HEK293T (cell line): ENCODE results near the gene MYO16.

Source experiments
- CTCF ChIA-PET: fragments of 350-600 bp; formaldehyde crosslinking; extraction: SDS; loops from one replicate; lab custom pipeline; 2021; ENCODE audit warnings: antibody characterized with exemption, inconsistent platforms; lab: Yijun Ruan, JAX
- POLR2A ChIA-PET: fragments of 350-600 bp; formaldehyde crosslinking; extraction: SDS; loops from one replicate; lab custom pipeline; 2020; ENCODE audit warnings: antibody characterized with exemption, inconsistent platforms; lab: Yijun Ruan, JAX
- DNase-seq: peaks from one replicate; pipeline ENCODE4 v3.0.0; 2012; ENCODE audit warnings: mixed read lengths; ENCODE audit errors: extremely low spot score
- ARNT ChIP-seq: fragments of 450-650 bp; IDR thresholded peaks from 2 replicates; pipeline ENCODE4 v1.6.1; 2017; ENCODE audit warnings: mild to moderate bottlenecking
- BHLHE40 ChIP-seq: fragments of 450-650 bp; IDR thresholded peaks from 2 replicates; pipeline ENCODE4 v1.6.1; 2016; ENCODE audit warnings: mild to moderate bottlenecking, moderate library complexity, borderline replicate concordance
- CTBP1 ChIP-seq: fragments of 450-650 bp; IDR thresholded peaks from 2 replicates; pipeline ENCODE4 v1.6.1; 2016; ENCODE audit warnings: borderline replicate concordance
- ELF4 ChIP-seq: fragments of 450-650 bp; IDR thresholded peaks from 2 replicates; pipeline ENCODE4 v1.6.1; 2017; ENCODE audit warnings: antibody characterized with exemption
- FOXA1 ChIP-seq: fragments of 450-650 bp; IDR thresholded peaks from 2 replicates; pipeline ENCODE4 v1.6.1; 2016; ENCODE audit warnings: mild to moderate bottlenecking
- FOXK2 ChIP-seq: fragments of 450-650 bp; IDR thresholded peaks from 2 replicates; pipeline ENCODE4 v1.6.1; 2016; ENCODE audit warnings: mild to moderate bottlenecking
- FOXM1 ChIP-seq: fragments of 450-650 bp; IDR thresholded peaks from 2 replicates; pipeline ENCODE4 v1.6.1; 2017; ENCODE audit warnings: mild to moderate bottlenecking, borderline replicate concordance
- HDGF ChIP-seq: fragments of 450-650 bp; IDR thresholded peaks from 2 replicates; pipeline ENCODE4 v1.6.1; 2017; ENCODE audit warnings: antibody characterized with exemption, borderline replicate concordance
- L3MBTL2 ChIP-seq: fragments of 450-650 bp; conservative IDR thresholded peaks from 2 replicates; pipeline ENCODE4 v1.6.1; 2016; ENCODE audit warnings: mild to moderate bottlenecking
- LEF1 ChIP-seq: fragments of 450-650 bp; IDR thresholded peaks from 2 replicates; pipeline ENCODE4 v1.6.1; 2017; ENCODE audit warnings: mild to moderate bottlenecking, borderline replicate concordance
- NFRKB ChIP-seq: fragments of 450-650 bp; IDR thresholded peaks from 2 replicates; pipeline ENCODE4 v1.6.1; 2016; ENCODE audit warnings: mild to moderate bottlenecking, moderate library complexity
- SP1 ChIP-seq: fragments of 450-650 bp; IDR thresholded peaks from 2 replicates; pipeline ENCODE4 v1.6.1; 2017
- SUZ12 ChIP-seq: fragments of 450-650 bp; IDR thresholded peaks from 2 replicates; pipeline ENCODE4 v1.6.1; 2016; ENCODE audit warnings: mild to moderate bottlenecking
- TARDBP ChIP-seq: fragments of 450-650 bp; IDR thresholded peaks from 2 replicates; pipeline ENCODE4 v1.6.1; 2016
- ZNF384 ChIP-seq: fragments of 450-650 bp; IDR thresholded peaks from 2 replicates; pipeline ENCODE4 v1.6.1; 2016
- TF ChIP-seq, protein P1 (sequence below): fragments of 450-650 bp; IDR thresholded peaks from 2 replicates; pipeline ENCODE4 v1.6.1; 2016

MYO16 gene

DNA sequence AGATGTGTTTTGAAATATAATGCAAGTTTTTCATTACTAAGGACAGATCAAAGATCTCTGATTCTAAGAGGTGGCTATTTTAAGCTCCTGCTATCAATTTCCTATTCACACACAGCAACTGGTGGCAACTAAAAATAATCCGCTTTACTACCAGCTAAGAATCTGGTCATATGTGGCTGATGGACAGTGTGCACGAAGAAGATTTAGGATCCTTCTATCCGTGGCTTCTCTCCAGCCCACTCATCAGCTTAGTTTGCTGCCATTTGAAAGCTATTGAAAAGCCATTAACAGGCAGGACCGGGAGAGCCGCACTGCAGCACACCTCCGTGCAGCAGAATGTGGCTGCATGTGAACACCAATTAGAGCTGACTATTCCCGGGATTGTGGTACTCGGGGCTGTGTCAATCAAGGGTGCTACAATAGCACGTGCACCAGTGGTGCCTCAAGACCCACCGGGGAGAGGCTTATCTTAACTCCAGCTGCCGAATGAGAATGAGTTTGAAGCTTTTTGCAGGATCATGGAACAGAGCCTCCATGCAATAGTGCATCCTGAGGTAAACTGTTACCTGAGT, at the start of gene MYO16:
MYO16 (plus strand) TSS at position 431 of the 572 bp plus-strand sequence. CDS start 234 bp downstream, outside the sequence.
- POLR2A ChIA-PET, result no interaction called here
- no peak for DNase-seq
- no peak for TF ChIP-seq HDGF
- TF ChIP-seq NFRKB, result no peak
- no peak for TF ChIP-seq LEF1
- TF ChIP-seq, protein P1, sequence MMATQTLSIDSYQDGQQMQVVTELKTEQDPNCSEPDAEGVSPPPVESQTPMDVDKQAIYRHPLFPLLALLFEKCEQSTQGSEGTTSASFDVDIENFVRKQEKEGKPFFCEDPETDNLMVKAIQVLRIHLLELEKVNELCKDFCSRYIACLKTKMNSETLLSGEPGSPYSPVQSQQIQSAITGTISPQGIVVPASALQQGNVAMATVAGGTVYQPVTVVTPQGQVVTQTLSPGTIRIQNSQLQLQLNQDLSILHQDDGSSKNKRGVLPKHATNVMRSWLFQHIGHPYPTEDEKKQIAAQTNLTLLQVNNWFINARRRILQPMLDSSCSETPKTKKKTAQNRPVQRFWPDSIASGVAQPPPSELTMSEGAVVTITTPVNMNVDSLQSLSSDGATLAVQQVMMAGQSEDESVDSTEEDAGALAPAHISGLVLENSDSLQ, result no peak
- no peak for TF ChIP-seq SP1
- TF ChIP-seq BHLHE40, result no peak
- no peak for TF ChIP-seq ARNT
- no peak for TF ChIP-seq FOXM1
- TF ChIP-seq ZNF384, result no peak
- CTCF ChIA-PET, result no interaction called here

DNA sequence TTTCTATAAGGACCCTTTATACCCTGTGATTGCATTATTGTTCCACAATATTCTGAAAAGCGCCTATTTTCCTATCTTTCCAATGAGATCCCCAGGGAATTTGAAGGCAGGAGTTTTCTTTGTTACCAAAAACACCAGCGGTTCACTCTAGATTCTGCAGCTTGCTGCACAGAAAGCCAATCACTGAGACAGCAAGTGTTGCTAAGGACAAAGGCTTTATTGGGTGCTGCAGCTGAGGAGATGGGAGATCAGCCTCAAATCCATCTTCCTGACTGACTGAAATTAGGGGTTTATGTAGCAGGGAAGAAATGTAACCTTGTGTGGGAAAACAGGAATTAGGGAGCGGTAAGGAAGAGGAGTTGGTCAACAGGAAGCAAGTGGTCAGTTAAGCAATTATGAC, 42.6 kb upstream of the MYO16 start:
- TF ChIP-seq FOXK2 (no peak), FOXA1 (no peak), LEF1 (no peak), ZNF384 (no peak), CTBP1 (no peak), FOXM1 (no peak), BHLHE40 (no peak), NFRKB (no peak), ARNT (no peak), SUZ12 (no peak)
- CTCF ChIA-PET, result no interaction called here
- POLR2A ChIA-PET, result no interaction called here
- no peak for DNase-seq

DNA sequence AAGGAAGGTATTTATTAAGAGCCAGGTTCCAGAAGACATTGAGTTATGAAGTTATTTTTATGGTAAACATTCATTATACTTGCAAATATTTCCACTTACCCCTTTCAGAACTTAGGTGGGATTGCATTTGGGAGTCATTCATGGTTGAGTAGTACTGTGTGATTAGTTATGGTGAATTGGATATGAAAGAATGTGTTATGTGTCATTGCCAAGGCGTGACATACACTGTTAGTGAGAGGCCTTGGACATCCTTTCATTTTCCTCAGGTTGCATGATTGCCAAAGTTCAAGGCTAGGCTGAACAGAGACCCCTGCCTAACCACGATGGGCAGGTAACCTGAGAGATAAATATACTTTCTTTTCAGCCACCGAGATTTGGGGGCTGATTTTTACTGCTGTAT, 40.9 kb upstream of the MYO16 start:
- TF ChIP-seq LEF1, result no peak
- no peak for TF ChIP-seq HDGF
- no peak for TF ChIP-seq L3MBTL2
- TF ChIP-seq FOXA1, result no peak
- no peak for TF ChIP-seq FOXK2
- TF ChIP-seq, protein P1, result no peak
- TF ChIP-seq CTBP1, result no peak
- no peak for TF ChIP-seq TARDBP
- no peak for TF ChIP-seq SUZ12
- no peak for TF ChIP-seq NFRKB
- no peak for TF ChIP-seq SP1
- TF ChIP-seq ZNF384, result no peak
- no peak for TF ChIP-seq FOXM1
- no peak for TF ChIP-seq ARNT
- TF ChIP-seq BHLHE40, result no peak
- TF ChIP-seq ELF4, result no peak
- ChIA-PET POLR2A (no interaction called here), CTCF (no interaction called here)
- DNase-seq, result no peak

DNA sequence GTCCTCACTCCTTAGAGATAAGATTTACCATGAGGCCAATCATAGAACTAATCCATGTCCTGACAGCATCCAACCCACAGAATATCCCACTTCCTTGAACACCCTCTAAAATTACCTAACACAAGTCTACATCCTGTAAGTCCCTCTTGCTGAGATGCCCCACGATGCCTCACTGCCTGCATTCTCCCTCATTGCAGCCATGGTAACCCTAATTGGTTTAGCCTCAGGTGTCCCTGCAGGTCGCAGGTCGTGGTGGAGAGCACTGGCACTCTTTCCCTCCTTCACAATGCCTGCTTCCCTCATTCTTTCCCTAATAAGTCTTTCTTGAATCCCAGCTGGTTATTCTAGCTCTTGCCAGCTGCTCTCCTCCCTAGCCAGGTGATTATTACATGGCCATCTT, 35.3 kb upstream of the MYO16 start:
- CTCF ChIA-PET, result no interaction called here
- DNase-seq, result no peak
- POLR2A ChIA-PET, result no interaction called here
- no peak for TF ChIP-seq SP1
- no peak for TF ChIP-seq ZNF384
- TF ChIP-seq LEF1, result no peak
- no peak for TF ChIP-seq NFRKB
- no peak for TF ChIP-seq TARDBP
- TF ChIP-seq HDGF, result no peak
- no peak for TF ChIP-seq FOXK2
- TF ChIP-seq BHLHE40, result no peak
- TF ChIP-seq, protein P1, result no peak
- no peak for TF ChIP-seq ARNT
- TF ChIP-seq FOXA1, result no peak
- no peak for TF ChIP-seq L3MBTL2
- TF ChIP-seq ELF4, result no peak
- no peak for TF ChIP-seq SUZ12

DNA sequence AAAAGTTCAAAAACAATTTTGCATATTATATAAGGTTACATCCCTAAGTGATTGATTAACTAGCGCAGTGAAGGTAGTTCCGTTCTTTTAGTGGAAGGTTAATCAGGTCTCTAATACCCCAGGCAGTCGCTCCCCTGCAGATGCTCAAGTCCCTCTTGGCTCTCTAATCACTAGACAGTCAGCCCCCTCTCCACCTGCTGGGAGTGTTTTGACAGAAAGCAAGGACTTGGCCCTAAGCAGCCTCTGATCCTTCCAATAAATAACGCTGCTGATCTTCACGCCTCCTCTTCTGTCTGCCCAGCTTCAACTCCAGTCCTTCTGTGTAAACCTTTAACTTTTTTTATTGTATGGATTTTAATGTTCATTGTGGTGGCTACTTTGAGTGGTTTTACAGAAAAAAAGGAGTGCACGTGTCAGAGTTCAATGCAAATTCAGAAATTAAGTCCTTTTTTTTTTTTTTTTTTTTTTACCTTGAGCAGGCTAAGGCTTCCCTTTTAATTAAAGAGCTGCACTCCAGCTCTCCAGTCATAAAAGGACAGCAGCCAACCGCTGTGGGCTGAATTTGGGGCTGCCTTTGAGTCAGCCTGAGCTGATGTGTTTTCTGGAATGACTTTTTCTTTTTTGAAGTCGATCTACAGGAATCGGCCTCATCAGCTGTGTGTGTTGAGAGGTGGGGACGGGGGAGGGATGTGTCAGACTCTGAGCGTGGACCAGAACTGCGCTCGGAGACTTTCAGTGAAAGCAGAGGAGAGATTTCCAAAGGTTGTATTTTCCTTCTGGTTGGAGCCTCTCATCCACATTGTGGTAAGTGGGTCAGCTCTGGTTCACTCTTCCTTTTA, 33.8 kb upstream of the MYO16 start:
- no peak for DNase-seq
- TF ChIP-seq FOXK2, result no peak
- no peak for TF ChIP-seq ARNT
- TF ChIP-seq ELF4, result no peak
- TF ChIP-seq L3MBTL2, result no peak
- no peak for TF ChIP-seq FOXA1
- TF ChIP-seq LEF1, result no peak
- no peak for TF ChIP-seq BHLHE40
- TF ChIP-seq ZNF384, result no peak
- TF ChIP-seq HDGF, result no peak
- ChIA-PET POLR2A (no interaction called here), CTCF (interaction anchor here (0.7 kb wide), 1 partner anchor 91 kb away, joined by 3 read pairs; no protein-coding TSS in a partner anchor)
